ENCODE data around the gene UNC119.

DNA sequence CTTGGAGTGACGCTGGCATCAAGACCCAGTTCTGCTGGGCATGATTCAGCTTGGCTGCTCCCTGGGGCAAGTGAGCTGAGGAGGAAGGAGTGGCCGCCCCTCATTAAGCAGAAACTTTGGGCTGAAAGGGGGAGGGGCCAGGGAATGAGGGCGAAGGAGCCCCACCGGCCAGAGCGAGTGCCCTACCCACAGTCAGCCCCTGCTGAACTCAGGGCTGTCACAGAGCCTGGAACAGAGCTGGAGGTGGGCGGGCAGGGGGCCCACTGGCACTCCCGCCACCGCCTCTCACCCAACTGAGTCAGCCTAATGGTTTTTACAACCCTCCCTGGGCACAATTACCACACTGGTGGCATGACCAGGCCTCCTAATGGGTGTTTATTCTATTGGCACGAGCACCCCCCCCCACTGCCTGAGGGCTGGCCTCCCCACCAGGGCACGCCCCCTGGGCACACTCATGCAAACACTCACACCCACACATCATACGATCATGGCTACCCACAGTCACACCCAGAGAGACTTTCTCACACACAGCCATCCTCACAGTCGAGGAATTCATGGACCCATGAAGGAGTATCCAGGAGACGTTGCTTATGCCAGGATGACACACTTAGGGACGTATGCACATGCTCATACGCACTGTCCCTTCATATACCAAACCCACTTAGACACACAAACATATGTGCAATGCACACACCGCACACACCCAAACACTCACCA, 19.2 kb downstream of the UNC119 start:
- TF ChIP-seq GABPA (IDR thresholded peaks at IDR 0.05 in 1 of 2, conservative IDR thresholded peaks at IDR 0.05 in 1 of 2) (no peak), RAD21 (IDR thresholded peaks at IDR 0.05) (no peak), TAF1 (conservative IDR thresholded peaks at IDR 0.05) (no peak), SP1 (IDR thresholded peaks at IDR 0.05) (no peak), HNF4A (conservative IDR thresholded peaks at IDR 0.05) (no peak), EGR1 (IDR thresholded peaks at IDR 0.05; ENCODE audit: low read depth in 2 of 2) (no peak)
- TF ChIP-seq, protein P1, sequence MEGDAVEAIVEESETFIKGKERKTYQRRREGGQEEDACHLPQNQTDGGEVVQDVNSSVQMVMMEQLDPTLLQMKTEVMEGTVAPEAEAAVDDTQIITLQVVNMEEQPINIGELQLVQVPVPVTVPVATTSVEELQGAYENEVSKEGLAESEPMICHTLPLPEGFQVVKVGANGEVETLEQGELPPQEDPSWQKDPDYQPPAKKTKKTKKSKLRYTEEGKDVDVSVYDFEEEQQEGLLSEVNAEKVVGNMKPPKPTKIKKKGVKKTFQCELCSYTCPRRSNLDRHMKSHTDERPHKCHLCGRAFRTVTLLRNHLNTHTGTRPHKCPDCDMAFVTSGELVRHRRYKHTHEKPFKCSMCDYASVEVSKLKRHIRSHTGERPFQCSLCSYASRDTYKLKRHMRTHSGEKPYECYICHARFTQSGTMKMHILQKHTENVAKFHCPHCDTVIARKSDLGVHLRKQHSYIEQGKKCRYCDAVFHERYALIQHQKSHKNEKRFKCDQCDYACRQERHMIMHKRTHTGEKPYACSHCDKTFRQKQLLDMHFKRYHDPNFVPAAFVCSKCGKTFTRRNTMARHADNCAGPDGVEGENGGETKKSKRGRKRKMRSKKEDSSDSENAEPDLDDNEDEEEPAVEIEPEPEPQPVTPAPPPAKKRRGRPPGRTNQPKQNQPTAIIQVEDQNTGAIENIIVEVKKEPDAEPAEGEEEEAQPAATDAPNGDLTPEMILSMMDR (IDR thresholded peaks at IDR 0.05; ENCODE audit: low read depth, low read length, missing input control): no peak
- TF ChIP-seq, protein P2, sequence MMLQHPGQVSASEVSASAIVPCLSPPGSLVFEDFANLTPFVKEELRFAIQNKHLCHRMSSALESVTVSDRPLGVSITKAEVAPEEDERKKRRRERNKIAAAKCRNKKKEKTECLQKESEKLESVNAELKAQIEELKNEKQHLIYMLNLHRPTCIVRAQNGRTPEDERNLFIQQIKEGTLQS (IDR thresholded peaks at IDR 0.05): no peak
- TF ChIP-seq, protein P3, sequence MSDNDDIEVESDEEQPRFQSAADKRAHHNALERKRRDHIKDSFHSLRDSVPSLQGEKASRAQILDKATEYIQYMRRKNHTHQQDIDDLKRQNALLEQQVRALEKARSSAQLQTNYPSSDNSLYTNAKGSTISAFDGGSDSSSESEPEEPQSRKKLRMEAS (IDR thresholded peaks at IDR 0.05): no peak
- TF ChIP-seq, protein P4, sequence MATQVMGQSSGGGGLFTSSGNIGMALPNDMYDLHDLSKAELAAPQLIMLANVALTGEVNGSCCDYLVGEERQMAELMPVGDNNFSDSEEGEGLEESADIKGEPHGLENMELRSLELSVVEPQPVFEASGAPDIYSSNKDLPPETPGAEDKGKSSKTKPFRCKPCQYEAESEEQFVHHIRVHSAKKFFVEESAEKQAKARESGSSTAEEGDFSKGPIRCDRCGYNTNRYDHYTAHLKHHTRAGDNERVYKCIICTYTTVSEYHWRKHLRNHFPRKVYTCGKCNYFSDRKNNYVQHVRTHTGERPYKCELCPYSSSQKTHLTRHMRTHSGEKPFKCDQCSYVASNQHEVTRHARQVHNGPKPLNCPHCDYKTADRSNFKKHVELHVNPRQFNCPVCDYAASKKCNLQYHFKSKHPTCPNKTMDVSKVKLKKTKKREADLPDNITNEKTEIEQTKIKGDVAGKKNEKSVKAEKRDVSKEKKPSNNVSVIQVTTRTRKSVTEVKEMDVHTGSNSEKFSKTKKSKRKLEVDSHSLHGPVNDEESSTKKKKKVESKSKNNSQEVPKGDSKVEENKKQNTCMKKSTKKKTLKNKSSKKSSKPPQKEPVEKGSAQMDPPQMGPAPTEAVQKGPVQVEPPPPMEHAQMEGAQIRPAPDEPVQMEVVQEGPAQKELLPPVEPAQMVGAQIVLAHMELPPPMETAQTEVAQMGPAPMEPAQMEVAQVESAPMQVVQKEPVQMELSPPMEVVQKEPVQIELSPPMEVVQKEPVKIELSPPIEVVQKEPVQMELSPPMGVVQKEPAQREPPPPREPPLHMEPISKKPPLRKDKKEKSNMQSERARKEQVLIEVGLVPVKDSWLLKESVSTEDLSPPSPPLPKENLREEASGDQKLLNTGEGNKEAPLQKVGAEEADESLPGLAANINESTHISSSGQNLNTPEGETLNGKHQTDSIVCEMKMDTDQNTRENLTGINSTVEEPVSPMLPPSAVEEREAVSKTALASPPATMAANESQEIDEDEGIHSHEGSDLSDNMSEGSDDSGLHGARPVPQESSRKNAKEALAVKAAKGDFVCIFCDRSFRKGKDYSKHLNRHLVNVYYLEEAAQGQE (IDR thresholded peaks at IDR 0.05): no peak
